Stimulated activated CD4-positive, alpha-beta T cell treated with anti-CD3 and anti-CD28 coated beads, Interleukin-2, amount 100 ng/mL, for 48 hours (primary cell): ENCODE measurements around the gene FAM222A.

ENCODE experiments used
- DNase-seq, 2 donors: peaks; one replicate each; pipeline ENCODE4 v3.0.0-alpha.2; 2020

The FAM222A gene

DNA sequence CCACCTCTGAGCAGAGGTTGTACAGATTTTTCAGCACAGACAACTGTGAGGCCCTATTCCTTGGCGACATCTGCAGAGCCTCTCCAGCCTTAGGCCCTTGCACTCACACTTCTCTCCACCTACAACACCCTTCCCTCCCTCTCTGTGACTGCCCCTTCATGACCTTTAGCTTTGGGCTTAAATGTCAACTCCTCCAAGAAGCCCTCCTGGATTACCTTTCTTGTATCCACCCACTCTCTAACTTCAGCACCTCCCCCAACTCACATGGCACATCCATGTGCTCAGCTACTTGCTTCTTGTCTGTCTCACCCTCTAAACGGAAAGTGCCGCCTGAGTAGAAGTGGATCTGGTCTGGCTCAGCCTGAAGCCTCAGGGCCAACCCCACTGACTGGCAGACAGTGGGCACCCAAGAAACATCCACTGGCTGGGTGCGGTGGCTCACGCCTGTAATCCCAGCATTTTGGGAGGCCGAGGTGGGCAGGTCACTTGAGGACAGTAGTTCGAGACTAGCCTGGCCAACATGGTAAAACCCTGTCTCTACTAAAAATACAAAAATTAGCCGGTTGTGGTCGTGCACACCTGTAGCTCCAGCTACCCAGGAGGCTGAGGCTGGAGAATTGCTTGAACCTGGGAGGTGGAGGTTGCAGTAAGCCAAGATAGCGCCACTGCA, 97.5 kb downstream of the FAM222A start:
- no peak for DNase-seq

DNA sequence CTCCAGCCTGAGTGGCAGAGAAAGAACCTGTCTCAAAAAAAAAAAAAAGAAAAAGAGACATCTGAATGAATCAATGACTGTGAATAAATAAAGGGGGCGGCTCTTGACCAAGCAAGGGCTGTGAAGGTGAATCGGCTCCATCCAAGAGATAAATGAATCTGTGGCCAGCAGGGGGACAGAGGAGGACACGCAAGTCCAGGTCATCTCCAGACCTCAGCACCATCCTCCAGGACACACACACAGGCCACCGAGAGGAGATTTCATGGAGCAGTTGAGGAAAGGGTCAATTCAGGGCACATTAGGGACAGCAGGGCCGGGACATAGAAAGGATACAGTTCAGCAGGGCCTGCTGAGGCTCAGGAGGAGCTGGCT, 98.0 kb downstream of the FAM222A start:
- DNase-seq: no peak

DNA sequence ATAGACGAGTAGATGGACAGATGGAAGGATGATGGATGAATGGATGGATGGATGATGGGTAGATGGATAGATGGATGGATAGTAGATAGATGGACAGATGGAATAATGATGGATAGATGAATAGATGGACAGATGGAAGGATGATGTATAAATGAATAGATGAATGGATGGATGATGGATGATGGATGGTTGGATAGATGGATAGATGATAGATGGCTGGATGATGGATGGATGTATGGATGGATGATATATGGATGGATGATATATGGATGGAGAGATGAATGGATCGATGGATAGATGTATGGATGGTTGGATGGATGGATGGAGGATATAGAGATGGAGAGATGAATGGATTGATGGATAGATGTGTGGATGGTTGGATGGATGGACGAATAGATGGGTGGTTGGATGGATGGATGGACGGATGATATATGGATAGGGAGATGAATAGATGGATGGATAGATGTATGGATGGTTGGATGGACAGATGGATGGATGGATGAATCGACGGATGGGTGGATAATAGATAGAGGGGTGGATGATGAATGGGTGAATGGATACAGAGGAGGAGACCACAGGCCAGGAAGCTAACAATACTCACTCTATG, 100.3 kb downstream of the FAM222A start:
- no peak for DNase-seq

GRCh38 chr12:109814600-109815150, 101.0 kb downstream of the FAM222A start:
- DNase-seq: no peak

DNA sequence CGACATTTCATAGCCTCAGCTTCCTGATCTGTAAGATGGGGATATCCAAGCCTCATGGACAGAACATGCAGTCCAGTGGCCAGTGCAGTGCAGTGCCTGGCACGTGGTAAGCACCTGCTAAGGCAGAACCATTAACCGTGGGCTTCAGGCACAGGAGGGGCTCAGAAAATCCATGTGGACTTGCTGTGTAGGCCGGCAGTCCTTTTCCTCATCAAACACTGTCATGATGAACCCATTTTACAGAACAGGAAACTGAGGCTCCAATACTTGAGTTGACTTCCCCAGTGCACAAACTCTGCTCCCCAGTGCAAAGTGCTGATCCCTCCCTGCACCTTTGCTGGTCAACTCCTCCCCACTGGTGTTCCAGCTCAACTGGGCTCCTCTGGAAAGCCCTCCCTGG, 101.6 kb downstream of the FAM222A start:
- DNase-seq: no peak

DNA sequence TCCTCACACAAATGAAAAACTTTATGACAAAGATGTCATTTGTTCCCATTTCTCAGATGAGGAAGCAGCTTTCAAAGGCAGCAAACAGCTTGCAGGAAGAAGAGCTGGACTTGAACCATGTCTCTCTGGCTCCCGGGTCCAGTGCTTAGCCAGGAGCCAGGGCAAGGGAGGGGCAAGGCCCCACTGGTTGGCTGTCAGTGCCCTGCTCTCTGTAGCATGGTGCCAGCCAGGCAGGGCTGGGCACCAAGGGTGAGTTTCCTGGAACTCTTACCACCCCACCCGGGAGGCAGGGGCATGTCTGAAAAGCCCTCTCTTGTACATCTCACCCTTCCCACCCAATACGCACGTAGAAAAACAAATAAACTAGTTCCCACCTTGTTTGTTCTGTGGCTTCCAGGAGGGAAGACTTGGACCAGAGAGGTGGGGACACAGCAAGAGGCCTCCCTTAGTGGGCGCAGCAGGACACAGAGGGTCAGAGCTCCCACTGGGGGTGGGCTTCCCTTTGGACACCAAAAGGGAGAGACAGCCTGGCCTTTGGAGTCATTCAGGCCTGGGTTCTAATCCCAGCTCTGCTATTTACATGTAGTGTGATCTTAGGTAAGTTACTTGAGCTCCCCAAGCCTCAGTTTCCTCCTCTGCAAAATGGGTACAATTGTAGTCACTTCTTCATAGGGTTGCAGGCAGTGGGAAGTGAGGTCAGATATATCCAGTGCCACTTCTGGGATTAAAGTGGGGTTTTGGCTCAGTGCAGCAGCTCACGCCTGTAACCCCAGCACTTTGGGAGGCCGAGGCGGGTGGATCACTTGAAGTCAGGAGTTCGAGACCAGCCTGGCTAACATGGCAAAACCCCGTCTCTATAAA, 102.4 kb downstream of the FAM222A start:
- DNase-seq: no peak

GRCh38 chr12:109816870-109817269, 103.2 kb downstream of the FAM222A start:
- DNase-seq: no peak

DNA sequence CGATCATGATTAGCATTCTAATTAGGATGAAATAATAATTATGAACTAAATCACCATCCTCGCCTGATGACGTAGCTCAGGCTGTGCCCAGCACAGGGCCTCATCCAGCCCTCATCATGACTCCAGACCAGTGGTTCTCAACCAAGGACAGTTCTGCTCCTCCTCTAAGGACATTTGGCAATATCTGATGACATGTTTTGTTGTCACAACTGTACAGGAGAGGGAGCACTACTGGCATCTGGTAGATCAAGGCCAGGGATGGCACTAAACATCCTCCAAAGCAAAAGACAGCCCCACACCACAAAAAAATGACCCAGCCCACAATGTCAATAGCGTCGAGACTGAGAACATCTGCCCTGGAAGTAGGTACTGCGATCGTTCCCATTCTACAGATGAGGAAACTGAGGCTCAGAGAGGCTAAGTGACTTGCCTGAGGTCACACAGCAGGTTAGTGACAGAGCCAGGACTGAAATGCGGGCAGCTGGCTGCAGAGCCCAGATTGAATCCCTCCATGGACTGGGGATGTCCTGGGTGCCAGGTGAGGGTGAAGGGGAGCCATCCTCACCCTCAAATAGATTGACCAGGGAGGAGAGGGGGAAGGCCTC, 104.1 kb downstream of the FAM222A start:
- DNase-seq: no peak

- DNase-seq: no peak
Measured at GRCh38 chr12:109818253-109818652, 104.6 kb downstream of the FAM222A start.

DNA sequence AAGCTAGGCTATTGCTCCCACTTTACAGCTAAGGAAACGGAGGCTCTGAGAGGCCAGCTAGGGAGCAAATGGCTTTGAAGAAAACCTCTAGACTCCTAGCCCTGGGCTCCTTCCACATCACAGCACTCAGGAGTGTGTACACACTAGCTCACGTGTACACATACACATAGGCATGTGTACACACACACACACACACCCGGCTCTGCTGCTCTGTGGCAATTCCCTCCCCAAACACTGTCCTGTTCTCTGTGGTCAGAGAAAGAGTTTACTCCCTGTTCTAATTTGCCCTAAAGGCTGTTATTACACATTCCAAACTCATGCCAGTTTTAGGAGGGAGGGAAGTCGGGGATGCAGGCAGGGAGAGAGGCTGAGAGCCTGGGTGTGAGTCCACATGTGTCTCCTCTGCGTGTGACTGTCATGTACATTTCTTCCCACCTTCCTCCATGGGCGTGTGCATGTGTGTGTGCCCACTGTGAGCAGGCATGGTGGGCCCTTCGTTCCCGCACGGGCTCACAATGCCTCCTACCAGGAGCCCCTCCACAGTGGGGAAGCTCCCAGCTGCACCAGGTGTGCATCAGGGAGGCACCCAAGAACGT, 105.4 kb downstream of the FAM222A start:
- DNase-seq: no peak
